Breast epithelium (tissue), 4 donors: Measurements from ENCODE around the gene DDC. TPM values are rescaled to one million over a fixed set of nuclear protein-coding genes. Genes with fewer than 3 reads are reported as not detected.

ENCODE experiments used
- DNase-seq, 2 donors: peaks; one replicate each; pipeline ENCODE4 v3.0.0-alpha.2; 2019; ENCODE audit warnings: low spot score in 2 of 2
- H3K27ac ChIP-seq, 2 donors: fragments of 200-600 bp; sonication (generic) in 1 of 2; one replicate each; pipeline ENCODE4 v1.5.1; 2016 to 2019; ENCODE audit warnings: mild to moderate bottlenecking in 1 of 2
- H3K27me3 ChIP-seq, 2 donors: fragments of 200-600 bp; sonication (generic) in 1 of 2; one replicate each; pipeline versions ENCODE4 v1.5.1 to v1.6.0; 2017 to 2019; ENCODE audit warnings: control low read depth in 1 of 2, mild to moderate bottlenecking in 1 of 2
- H3K36me3 ChIP-seq: fragments of 200-600 bp; one replicate; pipeline ENCODE4 v1.5.1; 2019
- H3K4me1 ChIP-seq, 2 donors: fragments of 200-600 bp; sonication (generic); one replicate each; pipeline ENCODE4 v1.5.1; 2016 to 2019; ENCODE audit warnings: control low read depth in 1 of 2
- H3K4me3 ChIP-seq, 3 donors: fragments of 200-600 bp; sonication (generic); 1 replicate in 2 of 3; 2 replicates in 1 of 3; pipeline ENCODE4 v1.5.1; 2016 to 2019; ENCODE audit warnings: mild to moderate bottlenecking in 3 of 3, moderate library complexity in 2 of 3
- H3K9me3 ChIP-seq, 2 donors: fragments of 200-600 bp; sonication (generic) in 1 of 2; one replicate each; pipeline ENCODE4 v1.5.1; 2016 to 2019; ENCODE audit warnings: control low read depth in 1 of 2
- POLR2A ChIP-seq: fragments of 450-650 bp; IDR thresholded peaks from one replicate; pipeline ENCODE4 v1.6.1; 2016; ENCODE audit warnings: antibody characterized with exemption, mild to moderate bottlenecking, moderate library complexity
- POLR2AphosphoS5 ChIP-seq, 3 donors: sonication (generic); formaldehyde crosslinking; IDR thresholded peaks; one replicate each; pipeline ENCODE4 v1.6.1; 2017; ENCODE audit warnings: antibody characterized with exemption in 3 of 3
- intact Hi-C: fragments of 100-400 bp; cut with DNase I; formaldehyde crosslinking; loops from one replicate; pipeline ENCODE4 v1.15.1; 2023; ENCODE audit warnings: low total_unique reads
- total RNA-seq, 3 donors: library from RNA; depleted of rRNA; stranded (reverse); fragments of >200 nt; gene quantifications; one replicate each; pipeline ENCODE4 v1.1.0, GENCODE V29; 2016
- TF ChIP-seq, protein P1 (sequence below), 3 donors: fragments of 450-650 bp; IDR thresholded peaks; one replicate each; pipeline ENCODE4 v1.5.1; 2016 to 2017; ENCODE audit warnings: antibody characterized with exemption in 3 of 3, mild to moderate bottlenecking in 3 of 3, moderate library complexity in 3 of 3

DDC gene
- total RNA-seq, 3 donors from 2014 or later, result 0.29 to 0.33 TPM; not detected in 1

DNA sequence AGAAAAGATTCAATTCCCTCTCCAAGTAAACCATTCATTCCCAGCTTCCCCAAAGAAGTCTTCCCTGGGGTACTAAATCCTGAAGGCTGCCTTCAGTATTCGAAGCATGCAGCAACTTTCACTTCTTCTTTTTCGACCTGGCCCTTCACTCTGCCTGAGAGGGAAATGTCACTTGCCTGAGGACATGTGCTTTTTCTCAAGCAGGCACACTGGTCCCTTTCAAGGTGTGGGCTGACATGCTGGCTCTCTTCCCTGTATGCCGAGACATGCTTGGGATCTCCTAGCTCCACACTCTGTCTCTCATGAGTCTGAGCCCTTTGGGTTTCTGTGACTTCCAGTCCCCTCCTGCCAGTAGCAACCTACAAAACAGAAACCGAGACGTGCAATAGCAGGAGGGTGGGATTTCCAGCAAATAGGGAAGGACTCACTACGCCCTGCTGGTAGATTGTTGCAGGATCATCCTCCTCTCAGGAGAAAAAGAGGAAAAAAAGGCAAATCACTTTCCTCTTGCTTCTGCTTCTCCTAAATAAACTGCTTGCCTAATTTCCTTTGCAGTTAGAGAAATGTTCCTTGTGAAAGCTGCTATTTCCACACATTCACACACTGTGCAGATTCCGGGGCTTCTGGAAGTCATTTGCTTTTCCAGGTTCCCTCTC lies 148.6 kb downstream of the DDC start:
- intact Hi-C loops, result loop anchor here (2.0 kb wide), 1 partner anchor 14 kb away; no protein-coding TSS in a partner anchor
- no peaks in the 10 kb centered on the region for H3K4me1 ChIP-seq
- no peak overlapping the region for H3K4me3 ChIP-seq
- no peak for DNase-seq
- no peaks in the 10 kb centered on the region for H3K27me3 ChIP-seq
- H3K9me3 ChIP-seq, result no peaks in the 10 kb centered on the region
- TF ChIP-seq, protein P1, sequence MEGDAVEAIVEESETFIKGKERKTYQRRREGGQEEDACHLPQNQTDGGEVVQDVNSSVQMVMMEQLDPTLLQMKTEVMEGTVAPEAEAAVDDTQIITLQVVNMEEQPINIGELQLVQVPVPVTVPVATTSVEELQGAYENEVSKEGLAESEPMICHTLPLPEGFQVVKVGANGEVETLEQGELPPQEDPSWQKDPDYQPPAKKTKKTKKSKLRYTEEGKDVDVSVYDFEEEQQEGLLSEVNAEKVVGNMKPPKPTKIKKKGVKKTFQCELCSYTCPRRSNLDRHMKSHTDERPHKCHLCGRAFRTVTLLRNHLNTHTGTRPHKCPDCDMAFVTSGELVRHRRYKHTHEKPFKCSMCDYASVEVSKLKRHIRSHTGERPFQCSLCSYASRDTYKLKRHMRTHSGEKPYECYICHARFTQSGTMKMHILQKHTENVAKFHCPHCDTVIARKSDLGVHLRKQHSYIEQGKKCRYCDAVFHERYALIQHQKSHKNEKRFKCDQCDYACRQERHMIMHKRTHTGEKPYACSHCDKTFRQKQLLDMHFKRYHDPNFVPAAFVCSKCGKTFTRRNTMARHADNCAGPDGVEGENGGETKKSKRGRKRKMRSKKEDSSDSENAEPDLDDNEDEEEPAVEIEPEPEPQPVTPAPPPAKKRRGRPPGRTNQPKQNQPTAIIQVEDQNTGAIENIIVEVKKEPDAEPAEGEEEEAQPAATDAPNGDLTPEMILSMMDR (IDR thresholded peaks at IDR 0.05), result no peak
- TF ChIP-seq POLR2A (no peak), POLR2AphosphoS5 (IDR thresholded peaks at IDR 0.05) (no peak)
- no peaks in the 10 kb centered on the region for H3K36me3 ChIP-seq
- no peak overlapping the region for H3K27ac ChIP-seq

DNA sequence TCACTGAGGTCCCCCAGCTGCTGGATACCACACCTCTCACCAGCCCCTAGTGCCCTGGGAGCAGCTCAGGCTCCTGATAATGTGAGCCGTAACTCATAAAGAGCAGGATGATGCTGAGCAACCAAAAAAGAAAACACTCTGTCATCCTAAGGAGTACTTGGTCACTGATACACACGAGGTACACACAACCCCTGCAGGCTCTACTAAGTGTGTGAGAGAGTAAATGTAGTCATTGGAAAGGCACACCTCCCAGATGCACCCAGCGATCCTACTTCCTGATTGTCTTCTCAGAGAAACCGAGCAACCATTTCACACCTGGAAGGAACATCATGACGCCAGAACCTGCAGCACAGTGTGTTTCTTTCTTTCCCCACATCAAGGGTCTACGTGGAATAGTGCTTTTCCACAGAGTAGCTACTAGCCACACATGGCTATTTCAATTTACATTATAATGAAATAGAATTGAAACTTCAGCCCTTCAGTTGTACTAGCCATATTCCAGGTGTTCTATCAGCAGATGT lies 149.3 kb downstream of the DDC start:
- TF ChIP-seq POLR2A (no peak), POLR2AphosphoS5 (IDR thresholded peaks at IDR 0.05) (no peak)
- TF ChIP-seq, protein P1 (IDR thresholded peaks at IDR 0.05), result no peak
- Histone ChIP-seq H3K27me3 (no peaks in the 10 kb centered on the region), H3K36me3 (no peaks in the 10 kb centered on the region), H3K4me3 (no peak overlapping the region), H3K27ac (no peak overlapping the region), H3K9me3 (no peaks in the 10 kb centered on the region), H3K4me1 (no peaks in the 10 kb centered on the region)
- no peak for DNase-seq
- intact Hi-C loops, result loop anchor here (2.0 kb wide), 1 partner anchor 13 kb away; no protein-coding TSS in a partner anchor

DNA sequence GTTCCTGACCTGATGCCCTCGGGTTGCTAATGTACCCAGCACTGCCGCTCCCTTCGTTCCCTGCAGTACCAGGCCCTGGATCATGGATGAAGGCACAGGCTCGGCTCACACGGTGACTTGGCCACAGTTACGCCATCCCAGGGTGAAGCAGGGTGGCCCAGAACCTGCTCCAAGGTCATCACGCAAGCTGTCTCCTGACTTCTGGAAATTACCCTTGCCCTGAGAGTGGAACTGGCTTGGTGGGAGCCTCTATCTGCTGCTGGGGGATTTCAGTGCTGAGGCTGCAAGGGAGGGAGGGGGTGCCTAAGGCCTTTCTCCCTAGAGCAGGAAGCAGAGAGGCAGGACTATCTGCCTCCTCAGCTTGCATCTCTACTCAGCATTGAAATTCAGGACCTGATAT lies 151.6 kb downstream of the DDC start:
- intact Hi-C loops, result loop anchor here (5.0 kb wide), 1 partner anchor 1204 kb away; no protein-coding TSS in a partner anchor
- Histone ChIP-seq H3K36me3 (no peaks in the 10 kb centered on the region), H3K4me1 (no peaks in the 10 kb centered on the region), H3K9me3 (no peaks in the 10 kb centered on the region), H3K27ac (no peak overlapping the region), H3K4me3 (no peak overlapping the region), H3K27me3 (no peaks in the 10 kb centered on the region)
- DNase-seq, result no peak
- TF ChIP-seq POLR2A, result no peak
- no peak for TF ChIP-seq POLR2AphosphoS5 (IDR thresholded peaks at IDR 0.05)
- TF ChIP-seq, protein P1 (IDR thresholded peaks at IDR 0.05), result no peak

DNA sequence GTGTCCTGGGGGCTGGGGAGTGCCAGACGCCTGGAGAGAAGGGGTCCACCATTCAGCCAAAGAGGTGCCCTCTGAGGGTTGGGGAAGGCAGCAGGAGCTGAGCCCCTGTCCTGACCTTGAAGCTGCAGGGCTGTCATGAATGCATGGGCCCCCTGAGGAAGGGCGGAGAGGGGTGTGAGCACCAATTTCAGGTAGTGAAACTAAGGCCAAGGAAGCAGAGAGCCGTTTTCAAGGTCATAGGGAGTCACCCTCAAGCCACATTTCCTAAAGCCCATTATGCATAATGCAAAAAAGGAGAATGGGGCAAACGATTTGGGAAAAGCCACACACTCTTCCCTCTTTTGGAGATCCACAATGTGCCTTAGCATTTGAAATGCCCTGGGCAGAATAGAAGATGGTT lies 152.2 kb downstream of the DDC start:
- H3K36me3 ChIP-seq, result no peaks in the 10 kb centered on the region
- no peak for DNase-seq
- no peak overlapping the region for H3K4me3 ChIP-seq
- intact Hi-C loops, result loop anchor here (5.0 kb wide), 1 partner anchor 1204 kb away; no protein-coding TSS in a partner anchor
- no peaks in the 10 kb centered on the region for H3K4me1 ChIP-seq
- H3K27ac ChIP-seq, result no peak overlapping the region
- H3K9me3 ChIP-seq, result no peaks in the 10 kb centered on the region
- TF ChIP-seq POLR2AphosphoS5 (IDR thresholded peaks at IDR 0.05) (no peak), POLR2A (no peak)
- TF ChIP-seq, protein P1 (IDR thresholded peaks at IDR 0.05), result no peak
- H3K27me3 ChIP-seq, result no peaks in the 10 kb centered on the region

DNA sequence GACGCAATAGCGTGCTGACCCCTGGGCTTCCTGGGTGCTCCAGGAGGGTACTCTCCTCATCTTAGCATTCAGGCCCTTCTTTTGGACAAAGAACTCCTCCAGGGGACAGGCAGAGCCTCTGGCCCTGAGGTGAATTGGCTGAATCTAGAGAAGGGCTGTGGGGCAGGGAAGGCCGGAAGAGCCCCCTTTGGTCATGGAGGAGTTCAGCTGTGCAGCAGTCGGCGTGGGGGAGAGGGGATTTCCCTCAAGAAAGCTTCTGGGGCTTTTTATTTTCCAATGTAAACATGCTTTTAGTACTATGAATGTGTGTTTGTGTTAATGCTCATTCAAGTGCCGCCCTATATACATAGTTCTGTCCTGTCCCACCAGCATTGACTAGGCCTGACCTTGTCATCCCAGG lies 153.9 kb downstream of the DDC start:
- no peaks in the 10 kb centered on the region for H3K9me3 ChIP-seq
- no peaks in the 10 kb centered on the region for H3K36me3 ChIP-seq
- no peaks in the 10 kb centered on the region for H3K4me1 ChIP-seq
- no peak overlapping the region for H3K27ac ChIP-seq
- intact Hi-C loops, result loop anchor here (5.0 kb wide), 1 partner anchor 1206 kb away; no protein-coding TSS in a partner anchor
- TF ChIP-seq POLR2A, result no peak
- TF ChIP-seq POLR2AphosphoS5 (IDR thresholded peaks at IDR 0.05), result no peak
- TF ChIP-seq, protein P1 (IDR thresholded peaks at IDR 0.05), result no peak
- DNase-seq, result no peak
- no peak overlapping the region for H3K4me3 ChIP-seq
- no peaks in the 10 kb centered on the region for H3K27me3 ChIP-seq
